Measurements from ENCODE around the gene IARS2. TPM values are rescaled to one million over a fixed set of nuclear protein-coding genes. Genes with fewer than 3 reads are reported as not detected.
A peak's percentile ranks its signal among the peaks of the same experiment; 100 is the strongest.

IARS2 gene
- total RNA-seq, 1 experiment from 2014 or later = 72.9 TPM

GRCh38 chr1:220156620-220157146, 62.8 kb downstream of the IARS2 start:
- H3K36me3 Mint-ChIP-seq (ENCODE audit: insufficient read depth in 1 of 3, low read depth in 3 of 3) = peaks cover 22 to 66% (median 51%) of the 10 kb centered on the region in 3 experiments; a peak in 6 of 7 replicates
- H2BK15ac ChIP-seq (ENCODE audit: low read depth, low read length) = no peak overlapping the region
- WGBS (ENCODE audit: extremely low coverage, insufficient read length, low lambda C conversion rate) = no CpG with 5 or more reads among the region's 4 CpGs
- no peak for DNase-seq
- H3K23me2 ChIP-seq (ENCODE audit: insufficient read length, low read depth, low read length, poor library complexity, severe bottlenecking) = no peaks in the 10 kb centered on the region
- H4K91ac ChIP-seq (ENCODE audit: insufficient read length, low read depth, low read length) = no peak overlapping the region
- H4K5ac ChIP-seq (ENCODE audit: insufficient read length, low read depth, low read length) = no peak overlapping the region
- no peak overlapping the region for H3K4ac ChIP-seq (ENCODE audit: low read depth, low read length)
- no peak overlapping the region for H2AK5ac ChIP-seq (ENCODE audit: insufficient read length, low read length)
- H3K9me3 ChIP-seq (ENCODE audit: control insufficient read depth, low read depth, low read length) = no peaks in the 10 kb centered on the region
- H3K79me2 ChIP-seq (ENCODE audit: insufficient read depth, low read length) = no peaks in the 10 kb centered on the region
- no peak overlapping the region for H2BK120ac ChIP-seq (ENCODE audit: low read depth, low read length, poor library complexity, severe bottlenecking)
- no peak overlapping the region for H3K9ac ChIP-seq (ENCODE audit: extremely low read depth, insufficient read length, low read length)
- H2BK12ac ChIP-seq (ENCODE audit: insufficient read length, low read depth, low read length) = no peak overlapping the region
- H3K4me2 ChIP-seq (ENCODE audit: insufficient read depth, insufficient read length, low read length) = no peak overlapping the region
- H2BK20ac ChIP-seq (ENCODE audit: low read depth, low read length, poor library complexity, severe bottlenecking) = no peak overlapping the region
- no peak overlapping the region for H2AFZ ChIP-seq (ENCODE audit: low read length)
- no peaks in the 10 kb centered on the region for H3K27me3 Mint-ChIP-seq (ENCODE audit: low read depth)
- no peak overlapping the region for H3K4me3 Mint-ChIP-seq
- peak overlapping the region in 2 of 3 experiments; percentile 12 to 52; a peak in 1 of 7 replicates for H3K27ac Mint-ChIP-seq
- no peak for TF ChIP-seq CTCF (conservative IDR thresholded peaks at IDR 0.05)
- H3K18ac ChIP-seq (ENCODE audit: insufficient read length, low read depth, low read length) = no peak overlapping the region
- H3K9me3 Mint-ChIP-seq = no peaks in the 10 kb centered on the region
- no peak overlapping the region for H3K56ac ChIP-seq (ENCODE audit: insufficient read length, low read depth, low read length)
- H3K79me1 ChIP-seq (ENCODE audit: insufficient read depth, low read depth, low read length, poor library complexity, severe bottlenecking) = no peaks in the 10 kb centered on the region
- H3K14ac ChIP-seq (ENCODE audit: insufficient read depth, low read length) = no peak overlapping the region
- 0 out of 4 replicates have a peak, but pooled peaks cover 0 to 3% of the 10 kb centered on the region in 2 experiments for H3K4me1 Mint-ChIP-seq
- no peak overlapping the region for H3K27ac ChIP-seq (ENCODE audit: insufficient read length, low read depth, low read length)
- H4K20me1 ChIP-seq (ENCODE audit: control insufficient read depth, insufficient read depth, insufficient read length) = no peaks in the 10 kb centered on the region
- H3T11ph ChIP-seq (ENCODE audit: low read length) = no peak overlapping the region
- H4K8ac ChIP-seq (replicated peaks; ENCODE audit: insufficient read length, low read depth, low read length) = no peak overlapping the region
- H2BK5ac ChIP-seq (ENCODE audit: insufficient read length, low read length) = no peak overlapping the region
- no peaks in the 10 kb centered on the region for H3K27me3 ChIP-seq (ENCODE audit: insufficient read depth, low read length)
- no peak overlapping the region for H3K23ac ChIP-seq (ENCODE audit: insufficient read length, low read depth, low read length)
- H3K4me1 ChIP-seq (ENCODE audit: insufficient read depth, low read length) = no peaks in the 10 kb centered on the region
